UCSD-AML1 (cell line): Measurements from ENCODE around the gene AFAP1L2.

Source experiments
- DNase-seq: peaks from one replicate; lab custom pipeline; 2025; ENCODE audit not compliant: unreplicated experiment; lab: John Stamatoyannopoulos, UW

AFAP1L2 gene

DNA sequence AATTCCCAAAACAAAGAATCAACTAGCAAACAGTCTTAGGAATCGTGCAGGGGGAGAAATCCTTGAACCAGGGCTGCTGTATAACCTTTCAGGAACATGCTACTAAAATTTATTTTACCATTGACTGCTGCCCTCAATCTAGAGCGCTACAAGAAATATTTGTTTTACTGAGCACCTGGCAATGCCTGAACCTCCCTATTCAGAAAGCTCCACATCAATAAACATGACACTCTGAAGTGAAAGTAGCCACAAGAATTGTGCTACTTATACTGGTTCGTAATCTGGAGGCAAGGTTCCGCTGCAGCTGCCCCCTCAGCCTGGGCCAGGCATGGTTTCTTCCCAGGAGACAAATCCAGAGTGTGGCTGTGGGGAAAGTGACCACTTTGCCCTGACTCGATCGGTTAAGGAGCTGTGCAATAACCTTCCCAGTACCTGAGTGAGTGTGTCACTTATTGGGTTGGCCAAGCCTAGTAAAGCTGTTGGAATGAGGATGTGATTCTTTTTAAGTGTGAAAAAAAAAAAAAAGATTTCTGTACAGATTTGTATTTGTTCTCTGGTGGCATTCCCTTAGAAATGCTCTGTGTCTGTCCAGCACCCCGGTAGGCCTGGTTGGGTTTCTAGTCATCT is 157.5 kb downstream of the AFAP1L2 start:
- no peak for DNase-seq

DNA sequence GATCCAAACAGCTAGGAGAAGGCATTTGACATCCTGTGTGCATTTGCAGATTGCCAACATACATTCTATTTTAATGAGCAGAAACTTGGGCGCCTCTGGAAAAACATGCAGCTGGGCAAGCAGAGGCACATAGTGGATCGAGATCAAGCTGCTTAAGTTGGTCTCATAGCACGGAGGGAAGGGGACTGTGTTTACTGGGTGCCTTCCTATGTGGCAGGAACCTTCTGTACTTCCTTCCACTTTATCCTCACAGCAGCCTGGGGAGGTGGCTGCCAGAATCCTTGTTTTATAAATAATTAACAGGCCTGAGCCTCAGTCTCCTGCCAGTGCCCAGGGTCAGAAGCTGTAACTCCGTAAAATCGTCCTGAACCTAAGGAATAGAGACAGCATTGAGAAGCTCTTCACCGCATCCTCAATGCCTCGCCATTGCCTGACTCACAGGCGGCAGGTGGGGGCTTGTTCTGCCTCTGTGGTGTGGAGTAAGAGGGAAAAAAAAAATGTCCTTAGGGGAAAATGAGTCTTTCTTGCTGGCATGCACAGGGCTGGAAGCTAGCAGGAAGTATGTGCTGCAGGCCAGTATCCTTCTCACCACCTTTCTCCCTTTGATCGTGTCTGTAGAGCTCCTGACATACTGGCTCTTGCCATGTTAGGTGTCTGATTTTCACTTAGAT is 159.0 kb downstream of the AFAP1L2 start:
- DNase-seq = no peak
